Hepatocyte (in vitro differentiated cells): ENCODE measurements around the gene CDK6.

Experiments used
- CTCF ChIP-seq: fragments of 200-600 bp; sonication (generic); IDR thresholded peaks from 2 replicates; pipeline ENCODE4 v1.5.1; 2016; ENCODE audit warnings: antibody characterized with exemption, mild to moderate bottlenecking; ENCODE audit not compliant: poor library complexity
- EZH2 ChIP-seq: fragments of 200-600 bp; sonication (generic); IDR thresholded peaks from 2 replicates; pipeline ENCODE4 v1.6.1; 2016; ENCODE audit warnings: antibody characterized with exemption, mild to moderate bottlenecking, borderline replicate concordance

GRCh38 chr7:92813390-92814024 is 22.9 kb downstream of the CDK6 start:
- TF ChIP-seq CTCF (no peak), EZH2 (no peak)
